ENCODE data around the gene LITAF.

- no peak for TF ChIP-seq CTCF (tag by site-specific recombination; IDR thresholded peaks at IDR 0.05)
- TF ChIP-seq ZBTB7A (tag by site-specific recombination; IDR thresholded peaks at IDR 0.05; ENCODE audit: low read depth), result no peak
- no peak for TF ChIP-seq ZNF138 (tag by site-specific recombination; IDR thresholded peaks at IDR 0.05; ENCODE audit: borderline replicate concordance)
These were observed 22.4 kb downstream of the LITAF start for GRCh38 chr16:11564046-11564926.
